Tibial artery (tissue), 4 donors: ENCODE results near the gene CDK6.
A peak's percentile ranks its signal among the peaks of the same experiment; 100 is the strongest.

Source experiments
- DNase-seq, 2 donors: peaks; one replicate each; pipeline ENCODE4 v3.0.0-alpha.2; 2019
- H3K27ac ChIP-seq, 2 donors: fragments of 200-600 bp; sonication (generic) in 1 of 2; 1 replicate in 1 of 2; 2 replicates in 1 of 2; pipeline ENCODE4 v1.5.1; 2018 to 2019; ENCODE audit warnings: mild to moderate bottlenecking in 1 of 2
- H3K27me3 ChIP-seq, 2 donors: fragments of 200-600 bp; sonication (generic) in 1 of 2; one replicate each; pipeline versions ENCODE4 v1.5.1 to v1.6.0; 2016 to 2019
- H3K36me3 ChIP-seq, 3 donors: fragments of 200-600 bp; sonication (generic) in 2 of 3; one replicate each; pipeline ENCODE4 v1.5.1; 2016 to 2019; ENCODE audit warnings: mild to moderate bottlenecking in 2 of 3
- H3K4me1 ChIP-seq, 4 donors: fragments of 200-600 bp; sonication (generic) in 2 of 4; 1 replicate in 3 of 4; 2 replicates in 1 of 4; pipeline ENCODE4 v1.5.1; 2016 to 2019
- H3K4me3 ChIP-seq, 2 donors: fragments of 200-600 bp; sonication (generic) in 1 of 2; 1 replicate in 1 of 2; 2 replicates in 1 of 2; pipeline ENCODE4 v1.5.1; 2018 to 2019; ENCODE audit warnings: mild to moderate bottlenecking in 2 of 2
- H3K9me3 ChIP-seq, 3 donors: fragments of 200-600 bp; sonication (generic) in 1 of 3; one replicate each; pipeline ENCODE4 v1.5.1; 2016 to 2019
- CTCF ChIP-seq, 2 experiments: fragments of 200-600 bp in 1 of 2; fragments of 450-650 bp in 1 of 2; IDR thresholded peaks; one replicate each; pipeline ENCODE4 v1.5.1; 2017 to 2019; ENCODE audit warnings: antibody characterized with exemption in 2 of 2, mild to moderate bottlenecking in 1 of 2, moderate library complexity in 1 of 2
- intact Hi-C: fragments of 100-400 bp; cut with DNase I; formaldehyde crosslinking; loops from one replicate; pipeline ENCODE4 v1.15.0; 2023; ENCODE audit warnings: low total_unique reads

The CDK6 gene

DNA sequence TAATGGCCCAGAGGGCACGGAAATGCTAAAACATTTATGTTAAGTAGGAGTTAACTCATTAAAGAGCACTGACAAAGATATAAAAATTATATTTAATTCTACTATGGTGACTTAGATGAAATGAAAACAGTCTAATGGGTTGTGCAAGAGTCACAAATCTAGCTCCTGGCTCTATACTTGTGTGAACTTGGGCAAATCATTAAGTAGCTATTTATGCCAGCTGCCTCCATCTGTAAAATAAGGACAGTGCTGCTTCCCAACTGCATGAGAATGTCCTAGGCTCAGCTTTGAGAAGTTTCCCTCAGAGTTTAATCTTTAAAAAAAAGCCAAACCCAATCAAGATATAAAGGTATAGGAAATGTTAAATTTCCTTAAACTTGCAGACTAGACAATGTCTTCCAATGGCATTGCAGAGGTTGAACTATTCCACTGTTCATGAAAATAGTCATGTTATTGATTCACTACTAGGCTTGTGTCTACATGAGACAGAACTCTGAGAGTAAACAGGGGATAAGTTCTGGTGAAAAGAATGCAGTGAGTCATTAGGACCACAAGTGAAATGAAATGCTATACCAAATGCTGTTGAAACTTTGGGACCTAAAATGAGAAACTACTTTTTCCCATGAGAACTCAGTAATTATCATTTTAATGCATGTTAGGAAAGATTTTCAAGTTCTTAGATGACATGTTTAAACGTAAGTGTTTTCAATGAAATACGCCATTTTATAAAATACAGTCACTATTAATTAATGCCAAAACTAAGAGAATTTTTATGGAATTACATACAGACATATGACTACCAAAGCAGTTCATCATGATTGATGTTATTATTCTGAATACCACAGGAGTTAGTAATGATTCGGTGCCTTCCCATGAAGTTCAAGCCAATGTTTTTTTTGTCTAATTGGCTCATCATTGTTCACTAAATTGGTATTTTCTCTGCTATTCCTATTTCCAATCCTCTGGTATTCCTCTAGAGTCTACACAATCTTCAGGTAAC is 84.2 kb downstream of the CDK6 start:
- no peaks in the 10 kb centered on the region for H3K36me3 ChIP-seq
- no peaks in the 10 kb centered on the region for H3K9me3 ChIP-seq
- H3K27me3 ChIP-seq, result no peaks in the 10 kb centered on the region
- peak overlapping the region; percentile 6 to 28 for H3K27ac ChIP-seq
- DNase-seq, result no peak
- no peak for TF ChIP-seq CTCF (IDR thresholded peaks at IDR 0.05)
- H3K4me3 ChIP-seq, result no peak overlapping the region
- intact Hi-C loops, result no loop called here
- H3K4me1 ChIP-seq, result peaks cover 0 to 43% (median 9%) of the 10 kb centered on the region in 4 donors

- Histone ChIP-seq H3K9me3 (no peaks in the 10 kb centered on the region), H3K36me3 (no peaks in the 10 kb centered on the region), H3K27me3 (no peaks in the 10 kb centered on the region), H3K4me1 (peaks cover 0 to 48% (median 9%) of the 10 kb centered on the region in 4 donors), H3K4me3 (no peak overlapping the region), H3K27ac (no peak overlapping the region)
- no peak for TF ChIP-seq CTCF (IDR thresholded peaks at IDR 0.05)
- DNase-seq, result no peak
- intact Hi-C loops, result no loop called here
Measured at GRCh38 chr7:92750946-92751345, 85.4 kb downstream of the CDK6 start.

- no peak for TF ChIP-seq CTCF (IDR thresholded peaks at IDR 0.05)
Measured at GRCh38 chr7:92750447-92750839, 85.9 kb downstream of the CDK6 start.

DNA sequence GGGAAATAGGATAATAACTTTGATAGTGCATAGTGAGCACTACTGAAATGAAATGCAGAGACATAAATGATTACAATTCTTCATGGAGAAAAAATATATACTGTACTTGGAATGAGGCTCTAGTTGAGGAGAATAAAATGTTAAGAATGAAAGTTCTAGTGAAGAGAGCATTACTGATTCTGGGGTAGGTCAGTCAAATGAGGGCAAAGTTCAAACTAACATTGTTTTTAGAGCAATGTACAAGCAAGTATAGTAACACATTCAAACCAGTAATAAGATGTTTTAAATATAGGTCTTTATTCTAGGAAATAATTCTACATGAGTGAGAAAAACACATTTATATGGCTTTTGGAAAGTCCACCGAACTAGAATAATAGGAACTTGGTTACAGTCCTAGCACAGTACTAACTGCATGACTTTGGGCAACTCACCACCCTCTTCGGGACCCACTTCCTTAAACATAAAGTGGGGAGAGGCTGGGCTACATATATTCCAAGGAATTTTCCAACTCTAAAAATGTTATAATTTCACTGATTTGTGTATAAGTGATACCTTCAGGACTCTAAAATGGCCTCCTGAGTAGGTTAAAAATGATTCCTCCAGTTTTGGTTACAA is 86.4 kb downstream of the CDK6 start:
- intact Hi-C loops, result no loop called here
- no peaks in the 10 kb centered on the region for H3K36me3 ChIP-seq
- H3K4me1 ChIP-seq, result peaks cover 0 to 39% (median 5%) of the 10 kb centered on the region in 4 donors
- TF ChIP-seq CTCF (IDR thresholded peaks at IDR 0.05), result no peak
- H3K27ac ChIP-seq, result no peak overlapping the region
- DNase-seq, result no peak
- no peaks in the 10 kb centered on the region for H3K27me3 ChIP-seq
- H3K9me3 ChIP-seq, result no peaks in the 10 kb centered on the region
- H3K4me3 ChIP-seq, result no peak overlapping the region

More at GRCh38 chr7:92750447-92750839, 85.9 kb downstream of the CDK6 start:
- no peak for DNase-seq
- H3K4me3 ChIP-seq, result no peak overlapping the region
- no peaks in the 10 kb centered on the region for H3K36me3 ChIP-seq
- peaks cover 0 to 44% (median 7%) of the 10 kb centered on the region in 4 donors for H3K4me1 ChIP-seq
- no peaks in the 10 kb centered on the region for H3K9me3 ChIP-seq
- no peak overlapping the region for H3K27ac ChIP-seq
- intact Hi-C loops, result no loop called here
- no peaks in the 10 kb centered on the region for H3K27me3 ChIP-seq

DNA sequence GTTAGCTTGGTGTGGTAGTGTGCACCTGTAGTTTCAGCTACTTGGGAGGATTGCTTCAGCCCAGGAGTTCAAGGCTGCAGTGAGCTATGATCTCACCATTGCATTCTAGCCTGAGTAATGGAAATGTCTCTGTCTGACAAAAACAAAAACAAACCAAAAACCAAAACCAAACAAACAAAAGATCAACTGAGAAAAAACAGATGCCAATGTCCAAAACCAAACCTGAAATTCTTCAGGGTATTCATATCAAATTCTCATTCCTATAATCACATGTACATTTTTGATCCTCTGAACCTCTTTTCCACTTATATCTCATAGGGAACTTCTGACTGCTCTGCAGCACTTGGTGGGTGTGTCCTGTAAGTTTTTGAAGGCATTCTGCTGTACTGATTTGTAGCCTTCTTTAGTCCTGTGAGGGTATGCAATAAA is 87.0 kb downstream of the CDK6 start:
- Histone ChIP-seq H3K27me3 (no peaks in the 10 kb centered on the region), H3K9me3 (no peaks in the 10 kb centered on the region), H3K27ac (no peak overlapping the region), H3K4me1 (peaks cover 0 to 36% (median 2%) of the 10 kb centered on the region in 4 donors), H3K36me3 (no peaks in the 10 kb centered on the region), H3K4me3 (no peak overlapping the region)
- DNase-seq, result no peak
- no peak for TF ChIP-seq CTCF (IDR thresholded peaks at IDR 0.05)
- intact Hi-C loops, result no loop called here
